Right lobe of liver (tissue), 4 donors: ENCODE results near the gene NCMAP.
"Not testable (repeated sequence)": the region's sequence is repeated elsewhere in the genome, so short reads cannot be mapped to it uniquely, and the experiment has no call there.

Experiments
- POLR2A ChIP-seq: fragments of 450-650 bp; IDR thresholded peaks from one replicate; pipeline ENCODE4 v1.6.1; 2017; ENCODE audit warnings: antibody characterized with exemption, mild to moderate bottlenecking
- TF ChIP-seq, protein P1 (sequence below), 4 donors: fragments of 200-600 bp in 3 of 4; fragments of 450-650 bp in 1 of 4; IDR thresholded peaks; one replicate each; pipeline versions ENCODE4 v1.5.1 to v1.8.0; 2016 to 2022; ENCODE audit warnings: antibody characterized with exemption in 4 of 4, mild to moderate bottlenecking in 2 of 4
- donor health status: DM: no; HTN: no; CAD: no.
- donor health status: DM: no; HTN: no; CAD: no.
- donor health status: DM: no; HTN: yes; CAD: no.

DNA sequence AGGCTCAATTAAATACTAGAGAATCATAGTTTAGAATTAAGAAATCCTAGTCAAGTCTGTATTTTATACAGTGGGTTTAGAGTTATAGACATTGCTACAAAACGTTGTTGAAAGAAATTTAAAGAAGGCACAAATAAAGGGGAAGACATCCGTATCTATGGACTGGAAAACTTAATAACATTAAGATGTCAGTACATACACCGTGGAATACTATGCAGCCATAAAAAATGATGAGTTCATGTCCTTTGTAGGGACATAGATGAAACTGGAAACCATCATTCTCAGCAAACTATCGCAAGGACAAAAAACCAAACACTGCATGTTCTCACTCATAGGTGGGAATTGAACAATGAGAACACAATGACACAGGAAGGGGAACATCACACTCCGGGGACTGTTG is 35.6 kb upstream of the NCMAP start:
- TF ChIP-seq POLR2A = not testable (repeated sequence)
- TF ChIP-seq, protein P1, sequence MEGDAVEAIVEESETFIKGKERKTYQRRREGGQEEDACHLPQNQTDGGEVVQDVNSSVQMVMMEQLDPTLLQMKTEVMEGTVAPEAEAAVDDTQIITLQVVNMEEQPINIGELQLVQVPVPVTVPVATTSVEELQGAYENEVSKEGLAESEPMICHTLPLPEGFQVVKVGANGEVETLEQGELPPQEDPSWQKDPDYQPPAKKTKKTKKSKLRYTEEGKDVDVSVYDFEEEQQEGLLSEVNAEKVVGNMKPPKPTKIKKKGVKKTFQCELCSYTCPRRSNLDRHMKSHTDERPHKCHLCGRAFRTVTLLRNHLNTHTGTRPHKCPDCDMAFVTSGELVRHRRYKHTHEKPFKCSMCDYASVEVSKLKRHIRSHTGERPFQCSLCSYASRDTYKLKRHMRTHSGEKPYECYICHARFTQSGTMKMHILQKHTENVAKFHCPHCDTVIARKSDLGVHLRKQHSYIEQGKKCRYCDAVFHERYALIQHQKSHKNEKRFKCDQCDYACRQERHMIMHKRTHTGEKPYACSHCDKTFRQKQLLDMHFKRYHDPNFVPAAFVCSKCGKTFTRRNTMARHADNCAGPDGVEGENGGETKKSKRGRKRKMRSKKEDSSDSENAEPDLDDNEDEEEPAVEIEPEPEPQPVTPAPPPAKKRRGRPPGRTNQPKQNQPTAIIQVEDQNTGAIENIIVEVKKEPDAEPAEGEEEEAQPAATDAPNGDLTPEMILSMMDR (IDR thresholded peaks at IDR 0.05) = not testable (repeated sequence)
